Tibial artery (tissue), 4 donors: ENCODE measurements around the gene MKRN2OS.
"Not testable (repeated sequence)": the region's sequence is repeated elsewhere in the genome, so short reads cannot be mapped to it uniquely, and the experiment has no call there.

Experiments
- DNase-seq, 2 donors: peaks; one replicate each; pipeline ENCODE4 v3.0.0-alpha.2; 2019
- H3K27ac ChIP-seq, 2 donors: fragments of 200-600 bp; sonication (generic) in 1 of 2; 1 replicate in 1 of 2; 2 replicates in 1 of 2; pipeline ENCODE4 v1.5.1; 2018 to 2019; ENCODE audit warnings: mild to moderate bottlenecking in 1 of 2
- H3K27me3 ChIP-seq, 2 donors: fragments of 200-600 bp; sonication (generic) in 1 of 2; one replicate each; pipeline versions ENCODE4 v1.5.1 to v1.6.0; 2016 to 2019
- H3K36me3 ChIP-seq, 3 donors: fragments of 200-600 bp; sonication (generic) in 2 of 3; one replicate each; pipeline ENCODE4 v1.5.1; 2016 to 2019; ENCODE audit warnings: mild to moderate bottlenecking in 2 of 3
- H3K4me1 ChIP-seq, 4 donors: fragments of 200-600 bp; sonication (generic) in 2 of 4; 1 replicate in 3 of 4; 2 replicates in 1 of 4; pipeline ENCODE4 v1.5.1; 2016 to 2019
- H3K4me3 ChIP-seq, 2 donors: fragments of 200-600 bp; sonication (generic) in 1 of 2; 1 replicate in 1 of 2; 2 replicates in 1 of 2; pipeline ENCODE4 v1.5.1; 2018 to 2019; ENCODE audit warnings: mild to moderate bottlenecking in 2 of 2
- H3K9me3 ChIP-seq, 3 donors: fragments of 200-600 bp; sonication (generic) in 1 of 3; one replicate each; pipeline ENCODE4 v1.5.1; 2016 to 2019
- intact Hi-C: fragments of 100-400 bp; cut with DNase I; formaldehyde crosslinking; loops from one replicate; pipeline ENCODE4 v1.15.0; 2023; ENCODE audit warnings: low total_unique reads
- TF ChIP-seq, protein P1 (sequence below), 2 experiments: fragments of 200-600 bp in 1 of 2; fragments of 450-650 bp in 1 of 2; IDR thresholded peaks; one replicate each; pipeline ENCODE4 v1.5.1; 2017 to 2019; ENCODE audit warnings: antibody characterized with exemption in 2 of 2, mild to moderate bottlenecking in 1 of 2, moderate library complexity in 1 of 2

MKRN2OS gene

DNA sequence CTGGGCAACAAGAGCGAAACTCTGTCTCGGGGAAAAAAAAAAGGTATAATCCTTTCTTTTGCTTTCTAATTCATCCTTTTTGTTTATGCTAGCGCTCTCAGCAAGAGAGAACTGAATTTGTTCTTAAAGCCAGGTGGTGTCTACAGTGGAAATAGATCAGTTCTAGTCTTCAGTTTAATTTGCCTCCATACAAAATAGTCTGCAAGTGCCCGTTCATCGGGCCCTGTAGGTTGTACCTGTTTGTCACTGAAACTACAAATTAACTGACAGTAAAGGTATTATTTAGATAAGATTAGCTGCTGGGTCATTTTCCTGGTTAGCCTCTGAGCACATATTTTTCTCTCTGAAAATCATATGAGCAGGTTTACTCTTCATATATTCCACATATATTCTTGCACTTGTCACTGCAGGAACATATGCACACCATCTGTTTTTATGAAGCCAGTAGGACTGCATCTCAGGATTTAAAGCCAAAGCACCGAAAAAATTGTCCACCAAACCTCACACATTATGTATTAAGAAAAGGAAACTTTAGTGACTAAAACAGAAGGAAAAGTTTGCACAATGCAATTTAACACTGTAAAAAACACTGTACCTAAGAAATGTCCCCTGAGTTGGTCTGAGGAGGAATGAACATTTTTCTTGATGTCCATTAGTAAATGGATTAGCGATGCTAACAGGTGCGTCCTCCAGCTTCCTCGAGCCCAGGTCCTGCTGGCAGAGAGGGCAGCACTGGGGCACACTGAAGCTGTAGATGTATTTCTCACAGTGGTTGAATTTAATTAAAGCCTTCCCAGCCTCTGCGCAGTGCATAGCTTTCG is 437 bp downstream of the MKRN2OS start:
- Histone ChIP-seq H3K27ac (no peak overlapping the region), H3K4me3 (no peak overlapping the region), H3K4me1 (no peaks in the 10 kb centered on the region), H3K9me3 (no peaks in the 10 kb centered on the region), H3K36me3 (peaks cover 0 to 8% (median 0%) of the 10 kb centered on the region in 3 donors), H3K27me3 (peaks cover 0 to 26% of the 10 kb centered on the region in 2 donors)
- TF ChIP-seq, protein P1, sequence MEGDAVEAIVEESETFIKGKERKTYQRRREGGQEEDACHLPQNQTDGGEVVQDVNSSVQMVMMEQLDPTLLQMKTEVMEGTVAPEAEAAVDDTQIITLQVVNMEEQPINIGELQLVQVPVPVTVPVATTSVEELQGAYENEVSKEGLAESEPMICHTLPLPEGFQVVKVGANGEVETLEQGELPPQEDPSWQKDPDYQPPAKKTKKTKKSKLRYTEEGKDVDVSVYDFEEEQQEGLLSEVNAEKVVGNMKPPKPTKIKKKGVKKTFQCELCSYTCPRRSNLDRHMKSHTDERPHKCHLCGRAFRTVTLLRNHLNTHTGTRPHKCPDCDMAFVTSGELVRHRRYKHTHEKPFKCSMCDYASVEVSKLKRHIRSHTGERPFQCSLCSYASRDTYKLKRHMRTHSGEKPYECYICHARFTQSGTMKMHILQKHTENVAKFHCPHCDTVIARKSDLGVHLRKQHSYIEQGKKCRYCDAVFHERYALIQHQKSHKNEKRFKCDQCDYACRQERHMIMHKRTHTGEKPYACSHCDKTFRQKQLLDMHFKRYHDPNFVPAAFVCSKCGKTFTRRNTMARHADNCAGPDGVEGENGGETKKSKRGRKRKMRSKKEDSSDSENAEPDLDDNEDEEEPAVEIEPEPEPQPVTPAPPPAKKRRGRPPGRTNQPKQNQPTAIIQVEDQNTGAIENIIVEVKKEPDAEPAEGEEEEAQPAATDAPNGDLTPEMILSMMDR (IDR thresholded peaks at IDR 0.05), result no peak
- no peak for DNase-seq
- intact Hi-C loops, result no loop called here

DNA sequence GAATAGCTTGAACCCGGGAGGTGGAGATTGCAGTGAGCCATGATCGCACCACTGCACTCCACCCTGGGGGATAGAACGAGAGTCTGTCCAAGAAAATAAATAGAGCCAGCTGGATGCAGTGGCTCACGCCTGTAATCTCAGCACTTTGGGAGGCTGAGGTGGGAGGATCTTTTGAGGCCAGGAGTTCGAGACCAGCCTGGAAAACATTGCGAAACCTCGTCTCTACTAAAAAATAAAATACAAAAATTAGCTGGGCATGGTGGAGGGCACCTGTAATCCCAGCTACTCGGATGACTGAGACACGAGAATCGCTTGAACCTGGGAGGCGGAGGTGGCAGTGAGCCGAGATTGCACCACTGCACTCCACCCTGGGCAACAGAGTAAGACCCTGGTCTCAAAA is 1.8 kb downstream of the MKRN2OS start:
- intact Hi-C loops, H3K27ac ChIP-seq, H3K9me3 ChIP-seq, H3K4me1 ChIP-seq, DNase-seq, H3K4me3 ChIP-seq: not testable (repeated sequence)
- H3K36me3 ChIP-seq, result peaks cover 0 to 12% (median 0%) of the 10 kb centered on the region in 3 donors
- peaks cover 0 to 14% of the 10 kb centered on the region in 2 donors for H3K27me3 ChIP-seq

DNA sequence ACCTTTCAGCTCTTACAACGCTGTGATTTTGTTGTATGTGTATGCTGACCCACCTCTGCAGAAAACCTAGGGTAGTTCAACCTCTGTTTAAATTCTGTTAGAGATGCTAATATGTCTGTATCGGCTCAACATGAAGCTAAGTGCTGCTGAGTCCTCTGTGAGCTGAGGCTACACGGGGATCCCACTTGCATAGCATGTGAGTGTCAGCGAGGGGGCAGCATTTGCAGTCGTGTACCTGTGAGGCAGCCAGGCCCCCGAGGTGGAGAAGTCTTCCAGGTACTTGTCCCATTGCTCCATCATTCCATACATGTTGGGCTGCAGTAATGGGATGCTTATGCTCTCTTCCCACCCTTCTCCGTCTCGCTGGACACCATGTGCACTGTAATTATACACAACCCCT is 3.7 kb downstream of the MKRN2OS start:
- TF ChIP-seq, protein P1 (IDR thresholded peaks at IDR 0.05), result peak in 1 of 2 experiments; percentile 14
- intact Hi-C loops, result no loop called here
- Histone ChIP-seq H3K4me1 (no peaks in the 10 kb centered on the region), H3K4me3 (no peak overlapping the region), H3K36me3 (peaks cover 0 to 12% (median 0%) of the 10 kb centered on the region in 3 donors), H3K27me3 (peaks cover 0 to under 1% of the 10 kb centered on the region in 2 donors), H3K27ac (no peak overlapping the region), H3K9me3 (no peaks in the 10 kb centered on the region)
- DNase-seq, result no peak

DNA sequence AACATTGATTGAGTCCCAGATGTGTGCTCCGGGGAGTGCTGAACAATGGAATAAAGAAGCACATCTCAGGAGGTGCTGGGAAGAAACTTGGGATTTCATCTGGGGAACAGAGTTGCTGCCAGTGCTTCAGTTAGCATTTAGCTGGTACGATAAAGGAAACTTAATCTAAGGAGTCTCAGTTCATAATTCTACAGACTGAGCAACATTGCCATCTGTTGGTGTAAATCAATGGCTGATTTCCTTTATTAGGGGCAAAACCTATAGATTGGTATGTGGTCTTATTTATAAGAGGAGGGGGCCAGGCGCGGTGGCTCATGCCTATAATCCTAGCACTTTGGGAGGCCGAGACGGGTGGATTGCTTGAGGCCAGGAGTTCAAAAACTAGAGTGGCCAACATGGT is 8.9 kb downstream of the MKRN2OS start:
- Histone ChIP-seq H3K4me1 (no peaks in the 10 kb centered on the region), H3K9me3 (no peaks in the 10 kb centered on the region), H3K27me3 (no peaks in the 10 kb centered on the region), H3K36me3 (peaks cover 7 to 34% (median 13%) of the 10 kb centered on the region in 3 donors), H3K4me3 (no peak overlapping the region), H3K27ac (no peak overlapping the region)
- TF ChIP-seq, protein P1 (IDR thresholded peaks at IDR 0.05), result no peak
- intact Hi-C loops, result no loop called here
- no peak for DNase-seq

DNA sequence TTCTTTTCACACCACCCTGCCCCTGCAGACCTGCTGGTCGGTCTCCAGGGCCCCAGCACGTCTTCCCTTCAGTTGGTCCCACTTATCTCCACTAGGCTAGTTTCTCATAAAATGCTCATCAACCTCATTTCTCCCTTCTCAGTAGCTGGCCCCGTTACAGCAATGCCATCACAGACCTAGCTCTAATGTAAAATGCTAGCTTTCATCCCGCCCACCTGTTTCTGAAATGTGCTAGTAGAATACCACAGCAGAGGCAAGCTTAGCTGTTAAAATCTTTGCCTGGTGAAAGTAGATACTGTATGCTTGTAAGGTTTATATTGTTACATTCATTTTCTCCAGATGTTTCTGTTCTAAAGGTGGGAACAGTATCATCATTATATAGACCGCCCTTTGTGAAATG is 13.1 kb downstream of the MKRN2OS start:
- peaks cover 22 to 48% (median 30%) of the 10 kb centered on the region in 3 donors for H3K36me3 ChIP-seq
- TF ChIP-seq, protein P1 (IDR thresholded peaks at IDR 0.05), result no peak
- H3K4me3 ChIP-seq, result no peak overlapping the region

DNA sequence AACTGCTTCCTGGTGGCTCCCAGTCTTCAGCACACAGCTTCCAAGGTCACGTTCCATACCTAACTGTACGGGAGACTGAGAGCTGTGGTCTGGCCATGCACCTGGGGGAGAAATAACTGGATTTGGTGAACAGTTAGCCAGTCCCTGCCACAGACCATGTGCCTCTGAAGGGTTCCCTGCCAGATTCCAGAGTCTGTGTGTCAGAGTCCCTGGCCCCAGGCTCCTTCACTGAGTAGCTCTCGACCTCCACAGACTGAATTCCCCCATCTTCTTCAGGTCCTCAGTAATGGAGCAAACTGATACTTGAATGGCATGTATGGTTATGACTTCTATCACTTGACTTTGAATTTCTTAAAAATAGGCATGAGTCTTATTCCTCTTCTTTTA is 17.5 kb downstream of the MKRN2OS start:
- DNase-seq, result no peak
- H3K4me3 ChIP-seq, result no peak overlapping the region
- no peaks in the 10 kb centered on the region for H3K9me3 ChIP-seq
- H3K27me3 ChIP-seq, result no peaks in the 10 kb centered on the region
- no peaks in the 10 kb centered on the region for H3K4me1 ChIP-seq
- H3K36me3 ChIP-seq, result peaks cover 22 to 56% (median 42%) of the 10 kb centered on the region in 3 donors
- TF ChIP-seq, protein P1 (IDR thresholded peaks at IDR 0.05), result no peak
- intact Hi-C loops, result no loop called here
- H3K27ac ChIP-seq, result no peak overlapping the region

More for the DNA sequence above, 13.1 kb downstream of the MKRN2OS start:
- no peak for DNase-seq
- H3K27me3 ChIP-seq, result no peaks in the 10 kb centered on the region
- intact Hi-C loops, result no loop called here
- no peaks in the 10 kb centered on the region for H3K4me1 ChIP-seq
- no peak overlapping the region for H3K27ac ChIP-seq
- H3K9me3 ChIP-seq, result no peaks in the 10 kb centered on the region
